Measurements from ENCODE around the gene MYO15A.

DNA sequence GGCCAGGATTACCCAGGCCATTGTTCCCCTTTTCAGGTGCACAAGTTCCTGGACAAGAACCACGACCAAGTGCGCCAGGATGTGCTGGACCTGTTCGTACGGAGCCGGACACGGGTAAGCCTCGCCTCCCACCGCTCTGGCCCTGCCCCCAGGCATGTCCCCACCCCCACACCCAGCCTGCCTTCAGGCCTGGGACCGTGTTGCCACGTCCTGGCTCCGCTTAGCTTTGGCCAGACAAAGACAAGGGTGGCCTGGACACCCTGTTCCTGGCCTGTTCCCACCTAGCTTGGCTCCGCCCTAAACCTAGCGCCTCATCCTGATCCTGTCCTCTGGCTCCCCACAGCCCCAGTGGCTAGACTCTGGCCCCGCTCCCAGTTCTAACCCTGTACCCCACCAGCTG is 30.9 kb downstream of the MYO15A start:
- TF ChIP-seq, protein P1, sequence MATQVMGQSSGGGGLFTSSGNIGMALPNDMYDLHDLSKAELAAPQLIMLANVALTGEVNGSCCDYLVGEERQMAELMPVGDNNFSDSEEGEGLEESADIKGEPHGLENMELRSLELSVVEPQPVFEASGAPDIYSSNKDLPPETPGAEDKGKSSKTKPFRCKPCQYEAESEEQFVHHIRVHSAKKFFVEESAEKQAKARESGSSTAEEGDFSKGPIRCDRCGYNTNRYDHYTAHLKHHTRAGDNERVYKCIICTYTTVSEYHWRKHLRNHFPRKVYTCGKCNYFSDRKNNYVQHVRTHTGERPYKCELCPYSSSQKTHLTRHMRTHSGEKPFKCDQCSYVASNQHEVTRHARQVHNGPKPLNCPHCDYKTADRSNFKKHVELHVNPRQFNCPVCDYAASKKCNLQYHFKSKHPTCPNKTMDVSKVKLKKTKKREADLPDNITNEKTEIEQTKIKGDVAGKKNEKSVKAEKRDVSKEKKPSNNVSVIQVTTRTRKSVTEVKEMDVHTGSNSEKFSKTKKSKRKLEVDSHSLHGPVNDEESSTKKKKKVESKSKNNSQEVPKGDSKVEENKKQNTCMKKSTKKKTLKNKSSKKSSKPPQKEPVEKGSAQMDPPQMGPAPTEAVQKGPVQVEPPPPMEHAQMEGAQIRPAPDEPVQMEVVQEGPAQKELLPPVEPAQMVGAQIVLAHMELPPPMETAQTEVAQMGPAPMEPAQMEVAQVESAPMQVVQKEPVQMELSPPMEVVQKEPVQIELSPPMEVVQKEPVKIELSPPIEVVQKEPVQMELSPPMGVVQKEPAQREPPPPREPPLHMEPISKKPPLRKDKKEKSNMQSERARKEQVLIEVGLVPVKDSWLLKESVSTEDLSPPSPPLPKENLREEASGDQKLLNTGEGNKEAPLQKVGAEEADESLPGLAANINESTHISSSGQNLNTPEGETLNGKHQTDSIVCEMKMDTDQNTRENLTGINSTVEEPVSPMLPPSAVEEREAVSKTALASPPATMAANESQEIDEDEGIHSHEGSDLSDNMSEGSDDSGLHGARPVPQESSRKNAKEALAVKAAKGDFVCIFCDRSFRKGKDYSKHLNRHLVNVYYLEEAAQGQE (IDR thresholded peaks at IDR 0.05; ENCODE audit: insufficient read depth in 1 of 2, low read depth in 2 of 2, low read length in 1 of 2), result no peak
- TF ChIP-seq, protein P2, sequence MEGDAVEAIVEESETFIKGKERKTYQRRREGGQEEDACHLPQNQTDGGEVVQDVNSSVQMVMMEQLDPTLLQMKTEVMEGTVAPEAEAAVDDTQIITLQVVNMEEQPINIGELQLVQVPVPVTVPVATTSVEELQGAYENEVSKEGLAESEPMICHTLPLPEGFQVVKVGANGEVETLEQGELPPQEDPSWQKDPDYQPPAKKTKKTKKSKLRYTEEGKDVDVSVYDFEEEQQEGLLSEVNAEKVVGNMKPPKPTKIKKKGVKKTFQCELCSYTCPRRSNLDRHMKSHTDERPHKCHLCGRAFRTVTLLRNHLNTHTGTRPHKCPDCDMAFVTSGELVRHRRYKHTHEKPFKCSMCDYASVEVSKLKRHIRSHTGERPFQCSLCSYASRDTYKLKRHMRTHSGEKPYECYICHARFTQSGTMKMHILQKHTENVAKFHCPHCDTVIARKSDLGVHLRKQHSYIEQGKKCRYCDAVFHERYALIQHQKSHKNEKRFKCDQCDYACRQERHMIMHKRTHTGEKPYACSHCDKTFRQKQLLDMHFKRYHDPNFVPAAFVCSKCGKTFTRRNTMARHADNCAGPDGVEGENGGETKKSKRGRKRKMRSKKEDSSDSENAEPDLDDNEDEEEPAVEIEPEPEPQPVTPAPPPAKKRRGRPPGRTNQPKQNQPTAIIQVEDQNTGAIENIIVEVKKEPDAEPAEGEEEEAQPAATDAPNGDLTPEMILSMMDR (IDR thresholded peaks at IDR 0.05), result no peak
- TF ChIP-seq TCF7L2 (IDR thresholded peaks at IDR 0.05; ENCODE audit: low read depth, low read length) (no peak), POLR2AphosphoS5 (IDR thresholded peaks at IDR 0.05; ENCODE audit: low read depth, low read length) (no peak)

Measured in Panc1 (cell line).